ENCODE results near the gene ZNHIT2.

- TF ChIP-seq CTCF (IDR thresholded peaks at IDR 0.05), result no peak
- TF ChIP-seq POLR2A (IDR thresholded peaks at IDR 0.05; ENCODE audit: low read depth), result no peak
- TF ChIP-seq POLR2AphosphoS5 (IDR thresholded peaks at IDR 0.05), result no peak
Measured at GRCh38 chr11:65156926-65157325, 39.4 kb upstream of the ZNHIT2 start.
